ENCODE results near the gene PPP1R9A.

GRCh38 chr7:94888995-94889523 is 18.3 kb upstream of the PPP1R9A start:
- TF ChIP-seq CTCF (conservative IDR thresholded peaks at IDR 0.05; ENCODE audit: low read length): no peak
- no peak for TF ChIP-seq EZH2phosphoT487 (IDR thresholded peaks at IDR 0.05; ENCODE audit: borderline replicate concordance)
